Measurements from ENCODE around the gene AKAP9. TPM values are rescaled to one million over a fixed set of nuclear protein-coding genes. Genes with fewer than 3 reads are reported as not detected.

The AKAP9 gene
- total and polyA plus RNA-seq, 9 of the 15 experiments (the other 6 are each of a cell fraction or from before 2014, with no cell fraction given) = 25.5 to 80.9 (median 46.3) TPM

- no peak for TF ChIP-seq MGA (IDR thresholded peaks at IDR 0.05)
- no peak for TF ChIP-seq MAFK (IDR thresholded peaks at IDR 0.05; ENCODE audit: low read length)
- TF ChIP-seq SFPQ (IDR thresholded peaks at IDR 0.05; ENCODE audit: low read depth, low read length) = no peak
- TF ChIP-seq EWSR1 (IDR thresholded peaks at IDR 0.05; ENCODE audit: borderline replicate concordance, low read depth, partially characterized antibody) = no peak
- TF ChIP-seq ZNF436 (CRISPR knock-in tag; IDR thresholded peaks at IDR 0.05) = no peak
- TF ChIP-seq POLR2AphosphoS5 (IDR thresholded peaks at IDR 0.05; ENCODE audit: control insufficient read depth, insufficient read depth, low read depth, low read length) = no peak
- no peak for TF ChIP-seq RAD21 (CRISPR knock-in tag; conservative IDR thresholded peaks at IDR 0.05 in 1 of 2, IDR thresholded peaks at IDR 0.05 in 1 of 2)
- no peak for TF ChIP-seq SREBF1 (IDR thresholded peaks at IDR 0.05; ENCODE audit: borderline replicate concordance, low read depth, low read length)
- TF ChIP-seq RBM25 (IDR thresholded peaks at IDR 0.05; ENCODE audit: low read depth, low read length, severe bottlenecking) = no peak
Observed at GRCh38 chr7:91974066-91974465, 33.4 kb downstream of the AKAP9 start (continued).
